LNCAP (cell line): Measurements from ENCODE around the gene GRM7.

Experiments
- TF ChIP-seq, protein P1 (sequence below): fragments of 450-650 bp; IDR thresholded peaks from 2 replicates; pipeline ENCODE4 v1.5.1; 2017; ENCODE audit warnings: mild to moderate bottlenecking

GRM7 gene

DNA sequence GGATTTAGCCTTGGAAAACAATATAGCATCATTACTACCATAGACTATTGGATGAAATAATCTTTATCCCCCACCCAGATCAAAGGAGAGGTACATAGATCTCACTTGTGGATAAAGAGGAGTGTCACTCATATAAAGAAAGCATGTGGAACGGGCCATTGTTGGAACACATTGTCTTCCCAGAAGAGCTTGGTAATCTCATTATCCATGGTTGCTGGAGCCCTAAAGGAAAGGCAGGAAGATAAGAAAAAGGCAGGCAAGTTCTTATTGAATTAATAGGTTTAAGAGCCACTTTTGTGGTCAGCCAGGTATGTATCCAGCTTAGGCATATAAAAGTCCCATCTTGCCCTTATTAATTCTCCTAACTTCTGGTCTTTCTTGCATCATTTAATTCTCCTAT is 659.1 kb downstream of the GRM7 start:
- TF ChIP-seq, protein P1, sequence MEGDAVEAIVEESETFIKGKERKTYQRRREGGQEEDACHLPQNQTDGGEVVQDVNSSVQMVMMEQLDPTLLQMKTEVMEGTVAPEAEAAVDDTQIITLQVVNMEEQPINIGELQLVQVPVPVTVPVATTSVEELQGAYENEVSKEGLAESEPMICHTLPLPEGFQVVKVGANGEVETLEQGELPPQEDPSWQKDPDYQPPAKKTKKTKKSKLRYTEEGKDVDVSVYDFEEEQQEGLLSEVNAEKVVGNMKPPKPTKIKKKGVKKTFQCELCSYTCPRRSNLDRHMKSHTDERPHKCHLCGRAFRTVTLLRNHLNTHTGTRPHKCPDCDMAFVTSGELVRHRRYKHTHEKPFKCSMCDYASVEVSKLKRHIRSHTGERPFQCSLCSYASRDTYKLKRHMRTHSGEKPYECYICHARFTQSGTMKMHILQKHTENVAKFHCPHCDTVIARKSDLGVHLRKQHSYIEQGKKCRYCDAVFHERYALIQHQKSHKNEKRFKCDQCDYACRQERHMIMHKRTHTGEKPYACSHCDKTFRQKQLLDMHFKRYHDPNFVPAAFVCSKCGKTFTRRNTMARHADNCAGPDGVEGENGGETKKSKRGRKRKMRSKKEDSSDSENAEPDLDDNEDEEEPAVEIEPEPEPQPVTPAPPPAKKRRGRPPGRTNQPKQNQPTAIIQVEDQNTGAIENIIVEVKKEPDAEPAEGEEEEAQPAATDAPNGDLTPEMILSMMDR: no peak

DNA sequence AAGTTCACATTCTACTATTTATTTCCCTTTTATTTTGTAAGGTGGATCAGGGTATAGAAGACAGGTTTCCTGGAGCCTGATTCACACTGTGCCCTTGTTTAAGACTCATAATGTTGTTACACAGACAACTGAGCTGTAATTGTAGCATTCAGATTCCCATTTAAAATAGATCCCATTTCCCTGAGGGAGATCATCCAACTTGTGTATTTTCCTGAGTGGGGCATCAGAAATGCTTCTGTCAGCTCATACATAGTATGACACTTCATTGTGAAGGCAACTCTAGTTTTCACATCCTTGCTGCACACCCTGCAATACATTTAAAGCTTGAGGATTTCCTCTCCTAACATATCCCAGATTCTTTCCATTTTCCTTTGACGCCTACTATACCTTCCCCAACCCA is 659.7 kb downstream of the GRM7 start:
- TF ChIP-seq, protein P1: no peak

DNA sequence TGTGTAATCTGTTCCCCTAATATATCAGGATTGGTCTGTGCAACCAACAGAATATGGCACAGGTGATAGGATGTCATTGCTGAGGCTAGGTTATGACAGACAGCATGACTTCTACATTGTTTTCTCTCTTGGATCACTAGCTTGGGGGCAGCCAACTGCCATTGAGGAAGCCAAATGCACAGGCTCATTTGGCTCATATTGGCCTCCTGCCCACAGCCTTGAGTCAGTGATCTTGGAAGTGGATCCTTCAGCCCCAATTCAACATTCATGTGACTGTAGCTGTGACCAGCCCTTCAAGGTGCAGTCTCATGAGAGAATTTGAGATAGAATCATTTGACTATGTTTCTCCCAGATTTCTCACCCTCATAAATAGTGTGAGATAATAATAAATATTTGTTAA is 675.6 kb downstream of the GRM7 start:
- TF ChIP-seq, protein P1: no peak

DNA sequence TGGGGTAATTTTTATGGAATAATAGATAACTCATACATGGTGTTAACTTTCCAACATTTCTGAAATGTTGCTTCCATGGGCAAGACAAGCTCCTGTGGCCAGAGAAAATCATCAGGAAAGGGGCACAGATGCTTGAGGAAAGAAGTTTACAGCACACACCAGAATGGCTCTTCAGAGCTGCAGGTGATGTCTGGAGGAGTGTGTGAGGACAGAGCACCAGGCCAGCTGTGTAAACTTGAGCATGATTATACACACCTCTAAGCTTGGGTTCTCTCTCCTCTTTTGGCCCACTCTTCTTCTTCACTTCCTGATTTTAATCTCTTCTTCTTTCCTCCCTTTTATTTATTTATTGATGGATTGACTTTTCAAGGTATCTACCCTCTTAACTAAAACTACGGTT is 676.0 kb downstream of the GRM7 start:
- TF ChIP-seq, protein P1: no peak

DNA sequence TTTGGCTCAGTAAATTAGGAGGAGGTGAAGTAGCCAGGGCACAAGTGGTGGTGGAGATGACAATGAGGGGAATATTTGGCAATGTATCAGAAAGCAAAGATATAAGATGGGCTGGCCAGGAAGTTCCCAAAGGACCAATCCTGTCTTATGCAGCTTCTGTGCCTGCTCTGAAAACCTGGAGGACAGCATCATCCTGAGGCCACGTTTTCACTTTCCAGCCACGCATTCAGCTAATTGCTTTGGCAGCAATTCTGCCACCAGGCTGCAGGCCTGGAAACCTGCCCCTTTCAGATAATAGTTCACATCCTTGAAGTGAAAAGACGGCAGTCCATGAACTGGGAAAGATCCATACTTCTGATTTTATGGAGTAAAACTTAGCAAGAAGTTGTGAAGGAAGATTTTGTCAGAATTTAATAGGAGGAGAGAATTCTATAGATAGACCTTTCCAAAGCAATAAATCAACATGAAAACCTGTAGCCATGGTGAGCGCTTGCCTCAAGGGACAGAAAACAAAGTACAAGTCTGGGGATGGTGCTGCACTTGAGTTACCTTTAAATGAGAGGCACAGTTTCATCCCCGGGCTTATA is 682.5 kb downstream of the GRM7 start:
- TF ChIP-seq, protein P1: no peak

DNA sequence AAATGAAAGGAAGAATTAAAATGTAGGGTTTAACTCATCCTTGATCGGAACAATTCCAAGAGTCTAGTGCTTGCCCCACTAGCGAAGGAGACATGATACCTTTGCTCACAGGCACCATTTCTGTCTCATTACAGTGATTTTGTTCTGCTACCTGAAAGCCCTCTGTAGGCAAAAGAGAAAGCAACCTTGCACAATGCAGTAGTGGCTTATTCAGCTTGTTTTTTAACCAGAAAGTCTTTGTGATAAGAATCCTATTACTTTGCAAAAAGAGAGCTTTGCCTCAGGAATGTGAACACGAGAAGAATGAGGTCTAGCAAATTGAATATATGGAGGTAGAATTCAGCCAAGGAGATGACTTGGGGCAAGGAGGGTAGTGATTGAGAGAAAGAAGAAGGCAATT is 684.4 kb downstream of the GRM7 start:
- TF ChIP-seq, protein P1: no peak

DNA sequence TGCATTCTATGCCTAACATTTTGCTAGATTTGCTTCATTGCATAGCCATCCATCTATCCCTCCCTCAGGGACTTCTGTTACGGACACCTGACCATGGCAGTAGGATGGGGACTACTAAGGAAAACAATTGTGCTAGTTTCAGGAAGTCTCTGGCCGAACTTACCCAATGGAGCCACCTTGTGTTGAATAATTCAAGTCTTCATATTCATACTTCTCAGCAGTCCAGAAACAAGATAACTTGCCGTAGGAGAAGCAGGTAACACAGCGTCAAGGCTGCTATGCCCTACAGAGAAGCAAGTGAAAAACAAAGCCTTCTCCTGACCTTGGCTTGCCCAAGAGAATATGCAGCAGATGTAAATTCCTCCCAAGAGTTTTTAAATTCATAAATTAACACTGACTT is 685.3 kb downstream of the GRM7 start:
- TF ChIP-seq, protein P1: peak; percentile 46; the same call in 1 of the 2 replicates

DNA sequence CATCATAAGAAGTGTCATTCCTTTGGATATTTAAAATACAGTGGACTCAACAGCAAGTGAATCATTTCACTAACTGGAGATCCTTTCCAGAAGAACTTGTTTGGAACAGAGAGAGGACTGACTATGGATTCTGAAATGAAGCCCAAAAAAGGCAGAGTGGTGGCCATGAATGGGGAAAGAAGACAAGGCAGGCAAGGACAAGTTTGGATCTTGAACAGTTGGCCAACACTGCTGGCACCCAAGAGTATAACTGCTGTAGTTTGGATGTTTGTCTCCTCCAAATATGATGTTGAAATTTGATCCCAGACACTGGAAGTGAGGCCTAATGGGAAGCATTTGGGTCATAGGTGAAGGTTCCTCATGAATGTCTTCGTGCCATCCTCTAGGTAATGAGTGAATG is 686.9 kb downstream of the GRM7 start:
- TF ChIP-seq, protein P1: no peak
